Inflammatory macrophage treated with lipopolysaccharide for 4 hours (primary cell): Measurements from ENCODE around the gene KIF7.
"Not testable (repeated sequence)": the region's sequence is repeated elsewhere in the genome, so short reads cannot be mapped to it uniquely, and the experiment has no call there.

Experiments used
- DNase-seq: peaks from one replicate; pipeline ENCODE4 v3.0.0-alpha.2; 2020

Gene KIF7, protein sequence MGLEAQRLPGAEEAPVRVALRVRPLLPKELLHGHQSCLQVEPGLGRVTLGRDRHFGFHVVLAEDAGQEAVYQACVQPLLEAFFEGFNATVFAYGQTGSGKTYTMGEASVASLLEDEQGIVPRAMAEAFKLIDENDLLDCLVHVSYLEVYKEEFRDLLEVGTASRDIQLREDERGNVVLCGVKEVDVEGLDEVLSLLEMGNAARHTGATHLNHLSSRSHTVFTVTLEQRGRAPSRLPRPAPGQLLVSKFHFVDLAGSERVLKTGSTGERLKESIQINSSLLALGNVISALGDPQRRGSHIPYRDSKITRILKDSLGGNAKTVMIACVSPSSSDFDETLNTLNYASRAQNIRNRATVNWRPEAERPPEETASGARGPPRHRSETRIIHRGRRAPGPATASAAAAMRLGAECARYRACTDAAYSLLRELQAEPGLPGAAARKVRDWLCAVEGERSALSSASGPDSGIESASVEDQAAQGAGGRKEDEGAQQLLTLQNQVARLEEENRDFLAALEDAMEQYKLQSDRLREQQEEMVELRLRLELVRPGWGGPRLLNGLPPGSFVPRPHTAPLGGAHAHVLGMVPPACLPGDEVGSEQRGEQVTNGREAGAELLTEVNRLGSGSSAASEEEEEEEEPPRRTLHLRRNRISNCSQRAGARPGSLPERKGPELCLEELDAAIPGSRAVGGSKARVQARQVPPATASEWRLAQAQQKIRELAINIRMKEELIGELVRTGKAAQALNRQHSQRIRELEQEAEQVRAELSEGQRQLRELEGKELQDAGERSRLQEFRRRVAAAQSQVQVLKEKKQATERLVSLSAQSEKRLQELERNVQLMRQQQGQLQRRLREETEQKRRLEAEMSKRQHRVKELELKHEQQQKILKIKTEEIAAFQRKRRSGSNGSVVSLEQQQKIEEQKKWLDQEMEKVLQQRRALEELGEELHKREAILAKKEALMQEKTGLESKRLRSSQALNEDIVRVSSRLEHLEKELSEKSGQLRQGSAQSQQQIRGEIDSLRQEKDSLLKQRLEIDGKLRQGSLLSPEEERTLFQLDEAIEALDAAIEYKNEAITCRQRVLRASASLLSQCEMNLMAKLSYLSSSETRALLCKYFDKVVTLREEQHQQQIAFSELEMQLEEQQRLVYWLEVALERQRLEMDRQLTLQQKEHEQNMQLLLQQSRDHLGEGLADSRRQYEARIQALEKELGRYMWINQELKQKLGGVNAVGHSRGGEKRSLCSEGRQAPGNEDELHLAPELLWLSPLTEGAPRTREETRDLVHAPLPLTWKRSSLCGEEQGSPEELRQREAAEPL (N-terminal part only)

DNA sequence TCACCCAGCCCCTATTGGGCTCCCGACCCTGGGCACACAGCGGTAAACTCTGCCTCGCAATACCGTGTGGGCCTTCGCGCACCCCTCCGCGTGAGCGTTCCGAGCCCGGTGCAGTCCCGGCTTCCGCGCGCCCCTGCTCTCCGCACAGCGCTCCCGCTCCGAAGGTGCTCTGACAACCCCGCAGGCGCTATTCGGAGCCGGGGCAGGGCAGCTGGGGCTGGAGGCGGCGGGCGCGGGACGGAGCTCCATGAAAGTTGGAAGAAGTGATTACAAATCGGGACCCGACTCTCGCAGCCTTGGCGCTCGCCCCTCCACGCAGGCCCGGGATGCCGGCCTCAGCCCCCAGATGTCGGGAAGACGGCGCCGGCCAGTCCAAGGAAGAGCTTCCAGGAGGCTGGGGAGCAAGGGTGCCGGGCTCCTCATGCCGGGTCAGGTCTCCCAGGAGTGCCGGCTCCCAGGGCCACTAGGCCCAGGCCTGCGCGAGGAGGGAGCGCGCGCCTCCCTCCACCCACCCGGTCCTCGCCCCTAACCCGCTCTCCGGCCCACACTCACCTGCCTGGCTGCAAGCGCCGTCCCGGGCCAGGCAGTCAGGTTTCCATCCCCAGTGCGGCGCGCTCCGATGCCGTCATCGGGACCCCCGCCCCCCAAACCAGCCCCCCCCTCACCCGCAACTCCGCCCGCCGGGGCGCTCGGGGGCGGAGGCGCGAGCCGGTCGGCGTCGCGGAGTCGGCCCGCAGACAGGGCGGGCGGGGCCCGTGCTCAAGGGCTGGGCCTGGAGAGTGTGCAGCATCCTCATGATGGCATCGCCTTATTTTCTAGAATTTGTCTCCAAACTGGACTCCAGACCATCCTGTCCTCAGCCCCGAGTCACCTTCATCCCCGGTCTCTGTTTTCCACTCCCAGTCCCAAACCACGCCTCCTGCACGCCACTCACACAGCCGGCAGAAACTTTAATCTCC lies at the start of gene KIF7:
TSS of gene KIF7 (minus strand) at position 621 of the 959 bp plus-strand sequence. CDS start 2,537 bp downstream, outside the sequence.
- no peak for DNase-seq

DNA sequence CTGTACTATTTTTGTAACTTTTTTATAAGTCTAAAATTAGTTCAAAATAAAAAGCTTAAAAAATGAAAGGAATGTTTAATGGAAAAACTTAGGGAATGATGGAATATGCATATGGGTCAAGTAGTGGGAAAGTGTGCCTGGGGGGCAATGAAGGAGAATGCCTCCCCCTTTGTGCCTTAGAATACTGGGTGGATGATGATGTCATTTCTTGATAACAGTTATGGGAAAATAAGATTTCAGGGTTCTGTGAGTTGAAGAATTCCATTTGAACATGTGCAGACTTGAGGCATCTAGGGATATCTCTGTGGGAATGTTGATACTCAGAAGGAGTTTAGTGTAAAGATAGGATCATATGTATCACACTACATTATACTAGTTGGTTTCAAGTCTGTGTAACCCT lies 49.1 kb upstream of the KIF7 start:
- no peak for DNase-seq

- DNase-seq, result no peak
Observed at GRCh38 chr15:89695198-89695597, 39.9 kb upstream of the KIF7 start.

- DNase-seq, result no peak
Observed at GRCh38 chr15:89693696-89694095, 38.4 kb upstream of the KIF7 start.

DNA sequence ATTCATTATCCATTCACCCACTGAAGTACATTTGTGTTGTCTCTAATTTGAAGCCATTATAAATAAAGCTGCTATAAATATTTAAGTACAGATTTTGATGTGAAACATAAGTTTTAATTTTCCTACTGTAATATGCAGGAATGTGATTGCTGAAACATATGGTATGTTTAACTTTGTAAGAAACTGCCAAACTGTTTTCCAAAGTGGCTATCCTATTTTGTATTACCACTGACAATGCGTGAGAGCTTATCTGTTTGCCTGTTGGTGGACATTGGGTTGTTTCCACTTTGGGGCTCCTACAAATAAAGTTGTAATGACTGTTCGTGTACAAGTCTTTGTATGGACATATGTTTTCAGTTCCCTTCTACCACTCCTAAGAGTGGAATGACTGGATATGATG lies 37.8 kb upstream of the KIF7 start:
- no peak for DNase-seq

DNA sequence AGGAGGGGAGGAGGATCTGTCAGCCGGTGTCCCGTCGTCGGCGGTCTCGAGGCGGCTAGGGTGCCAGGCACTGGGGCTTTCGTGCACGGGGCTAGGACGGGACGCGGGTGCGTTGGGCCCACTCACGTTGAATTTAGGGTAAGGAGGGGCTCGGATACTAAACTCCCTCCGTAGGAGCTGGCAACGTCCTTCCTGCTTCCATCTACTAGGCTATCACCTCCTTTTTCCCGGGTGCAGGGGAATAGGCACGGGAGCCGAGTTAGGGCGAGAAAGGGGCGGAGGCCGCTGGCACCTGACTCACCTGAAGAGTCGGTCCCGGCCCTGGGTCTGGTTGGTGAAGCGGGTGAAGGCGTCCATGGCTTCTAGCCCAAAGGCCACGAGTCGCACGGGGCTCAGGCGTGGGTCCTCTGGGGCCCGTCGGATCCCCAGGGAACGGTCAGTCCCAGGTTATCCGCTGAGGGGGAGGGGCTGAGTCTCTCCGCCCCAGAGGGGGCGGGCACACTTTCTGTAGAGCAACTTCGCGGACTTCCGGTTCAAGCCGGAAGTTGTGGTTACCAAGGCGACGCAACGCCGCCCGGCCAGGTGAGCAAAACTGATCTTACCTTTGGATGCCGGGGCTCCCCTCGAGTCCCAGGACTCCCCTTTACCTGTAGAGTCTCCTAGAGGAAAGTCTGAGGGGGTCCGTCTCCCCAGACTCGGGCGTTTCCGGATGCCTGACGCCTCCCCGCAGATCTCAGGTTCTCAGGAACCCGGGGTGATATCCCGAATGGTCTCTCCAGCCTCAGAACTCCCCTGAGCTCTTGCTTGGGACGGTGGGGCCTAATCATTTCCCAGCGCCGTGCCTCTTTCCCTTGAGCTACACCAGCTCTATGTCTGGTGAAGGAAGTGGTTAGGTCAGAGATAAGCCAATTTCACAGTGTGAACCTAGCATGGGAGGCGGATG lies 35.3 kb upstream of the KIF7 start, which contains the start of the genes PEX11A and WDR93:
TSS of gene PEX11A (minus strand) at position 479 of the 943 bp plus-strand sequence. CDS start at position 357, 122 bp downstream.
TSS of gene WDR93 (plus strand) at position 536 of the 943 bp plus-strand sequence. CDS start 10,936 bp downstream, outside the sequence.
- peak; percentile 78 for DNase-seq

DNA sequence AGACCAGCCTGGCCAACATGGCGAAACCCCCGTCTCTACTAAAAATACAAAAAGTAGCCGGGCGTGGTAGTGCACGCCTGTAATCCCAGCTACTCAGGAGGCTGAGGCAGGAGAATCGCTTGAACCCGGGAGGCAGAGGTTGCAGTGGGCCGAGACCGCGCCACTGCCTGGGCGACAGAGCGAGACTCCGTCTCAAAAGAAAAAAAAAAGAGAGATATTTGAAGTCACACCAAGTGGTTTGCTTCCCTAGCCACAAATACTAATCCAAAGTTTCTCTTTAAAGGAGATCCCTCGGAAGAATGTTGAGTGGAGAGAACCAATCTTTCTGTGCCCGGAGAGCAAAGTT lies 34.6 kb upstream of the KIF7 start:
- DNase-seq, result not testable (repeated sequence)

- no peak for DNase-seq
Observed at GRCh38 chr15:89686522-89686921, 31.3 kb upstream of the KIF7 start.

- DNase-seq, result no peak
Observed at GRCh38 chr15:89685995-89686394, 30.7 kb upstream of the KIF7 start.

- DNase-seq, result no peak
Observed at GRCh38 chr15:89681146-89681545, 25.9 kb upstream of the KIF7 start.

GRCh38 chr15:89680282-89680873 lies 25.1 kb upstream of the KIF7 start:
- no peak for DNase-seq

- no peak for DNase-seq
Observed at GRCh38 chr15:89679212-89679611, 23.9 kb upstream of the KIF7 start, which contains the start of gene PLIN1. Gene PLIN1, minus strand, starts transcription at chr15:89679367. Its CDS starts 1,878 bp downstream, at chr15:89677489.

DNA sequence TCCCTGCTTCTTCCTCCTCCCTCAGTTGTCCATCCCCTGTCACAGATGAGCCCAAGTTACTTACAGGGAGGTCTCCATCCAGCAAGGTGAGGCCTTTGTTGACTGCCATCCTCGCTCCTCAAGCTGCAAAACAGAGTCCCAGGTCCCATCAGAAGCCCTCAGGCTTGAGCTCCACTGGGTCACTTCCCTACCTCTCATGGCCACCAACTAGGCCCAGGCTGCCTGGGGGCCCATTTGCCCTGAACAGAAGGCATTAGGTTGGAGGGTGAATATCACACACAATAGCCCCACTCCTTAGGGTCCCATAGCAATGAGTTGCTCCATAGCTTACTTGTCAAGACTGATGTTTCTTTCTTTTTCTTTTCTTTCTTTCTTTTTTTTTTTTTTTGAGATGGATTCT lies 22.1 kb upstream of the KIF7 start:
- DNase-seq, result no peak

- DNase-seq, result no peak
Observed at GRCh38 chr15:89675606-89676005, 20.3 kb upstream of the KIF7 start.

DNA sequence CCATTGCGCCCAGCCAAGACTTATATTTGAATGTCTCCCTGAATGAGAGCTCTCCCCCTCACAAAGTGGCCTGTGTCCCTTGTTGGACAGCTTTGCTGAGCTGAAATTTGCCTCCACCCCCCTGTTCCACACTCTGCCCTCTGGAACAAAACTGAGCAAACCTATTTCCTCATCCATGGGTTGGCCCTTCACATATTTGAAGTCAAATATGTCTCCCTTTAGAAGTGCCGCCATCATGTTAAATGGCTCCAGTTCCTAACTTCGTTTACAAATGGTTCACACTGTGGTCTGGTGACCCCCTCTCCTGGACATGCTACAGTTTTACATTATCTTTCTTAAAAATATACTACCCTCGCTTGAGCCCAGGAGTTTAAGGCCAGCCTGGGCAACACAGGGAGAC lies 19.3 kb upstream of the KIF7 start:
- no peak for DNase-seq

GRCh38 chr15:89673165-89673512 lies 17.9 kb upstream of the KIF7 start:
- DNase-seq, result peak; percentile 6

- no peak for DNase-seq
Observed at GRCh38 chr15:89672221-89673164, 17.2 kb upstream of the KIF7 start.

- no peak for DNase-seq
Observed at GRCh38 chr15:89671687-89672086, 16.4 kb upstream of the KIF7 start.
